ENCODE data around the gene ARG1. TPM values are rescaled to one million over a fixed set of nuclear protein-coding genes. Genes with fewer than 3 reads are reported as not detected.

The ARG1 gene
- total and polyA plus RNA-seq, 2 of the 4 experiments (the other 2 are of a cell fraction), result not detected

- Histone ChIP-seq H2BK15ac (ENCODE audit: low read depth, low read length) (no peak overlapping the region), H3K18ac (ENCODE audit: low read depth, low read length) (no peak overlapping the region), H2BK5ac (ENCODE audit: low read depth, low read length, poor library complexity, severe bottlenecking) (no peak overlapping the region), H2BK20ac (ENCODE audit: low read depth, low read length) (no peak overlapping the region), H3K56ac (ENCODE audit: extremely low read depth, insufficient read depth, low read length) (no peak overlapping the region), H3K23ac (ENCODE audit: low read depth, low read length) (no peak overlapping the region), H2AK5ac (ENCODE audit: low read depth, low read length) (no peak overlapping the region), H3K4me2 (ENCODE audit: low read depth, low read length) (no peak overlapping the region), H3K36me3 (ENCODE audit: control insufficient read depth, insufficient read depth, low read length) (peaks cover 32% of the 10 kb centered on the region), H3K79me1 (ENCODE audit: low read depth in 1 of 2, low read length in 2 of 2) (no peaks in the 10 kb centered on the region; a peak in 2 of 4 replicates), H4K91ac (ENCODE audit: insufficient read depth, low read depth, low read length) (no peak overlapping the region), H3K4me1 (ENCODE audit: control insufficient read depth, insufficient read depth, low read length) (no peaks in the 10 kb centered on the region), H3K9me3 (ENCODE audit: control insufficient read depth, insufficient read depth, low read length) (no peaks in the 10 kb centered on the region), H3K9me1 (ENCODE audit: insufficient read depth, low read length) (no peaks in the 10 kb centered on the region), H3K4ac (ENCODE audit: low read depth, low read length) (no peak overlapping the region), H3K27ac (ENCODE audit: insufficient read depth, low read length) (no peak overlapping the region), H2AK9ac (replicated peaks; ENCODE audit: low read depth, low read length, poor library complexity) (no peak overlapping the region), H3K4me3 (ENCODE audit: insufficient read depth, low read depth, low read length) (no peak overlapping the region), H4K8ac (ENCODE audit: low read depth in 2 of 2, low read length in 2 of 2) (no peak overlapping the region), H4K20me1 (ENCODE audit: insufficient read depth, low read length) (no peaks in the 10 kb centered on the region), H2AFZ (replicated peaks; ENCODE audit: low read length, poor library complexity) (no peak overlapping the region), H3K14ac (replicated peaks; ENCODE audit: low read depth, low read length) (no peak overlapping the region), H2BK120ac (ENCODE audit: low read depth, low read length) (no peak overlapping the region), H3K27me3 (ENCODE audit: control insufficient read depth, insufficient read depth, low read length) (no peaks in the 10 kb centered on the region), H4K5ac (ENCODE audit: low read depth, low read length) (no peak overlapping the region), H3K9ac (ENCODE audit: low read depth, low read length) (no peak overlapping the region)
- no TSS peak for BruUV-seq (replicated peaks)
- intact Hi-C loops (cut with micrococcal nuclease) (no loop called here), dilution Hi-C loops (cut with HindIII; ENCODE audit: low sequenced_read_pairs, unreplicated experiment) (no loop called here), in situ Hi-C loops (cut with MboI; ENCODE audit: low sequenced_read_pairs) (no loop called here)
- no CpG with 5 or more reads among the region's 2 CpGs for WGBS, 2 experiments (ENCODE audit: extremely low coverage in 2 of 2, insufficient read length in 1 of 2)
- POLR2A ChIA-PET (ENCODE audit: unreplicated experiment), result no interaction called here
- CTCF ChIA-PET, result no interaction called here
- no peak for DNase-seq
- no peak for ATAC-seq (ENCODE audit: low read depth)
- TF ChIP-seq RAD21 (IDR thresholded peaks at IDR 0.05; ENCODE audit: low read length) (no peak), SMC3 (IDR thresholded peaks at IDR 0.05; ENCODE audit: low read depth, low read length) (no peak), MXI1 (IDR thresholded peaks at IDR 0.05; ENCODE audit: borderline replicate concordance, low read depth, low read length) (no peak), MAZ (IDR thresholded peaks at IDR 0.05; ENCODE audit: borderline replicate concordance, low read depth, low read length) (no peak), BHLHE40 (IDR thresholded peaks at IDR 0.05; ENCODE audit: low read depth, low read length) (no peak), MAFK (IDR thresholded peaks at IDR 0.05; ENCODE audit: low read depth, low read length) (no peak)
- TF ChIP-seq, protein P1, sequence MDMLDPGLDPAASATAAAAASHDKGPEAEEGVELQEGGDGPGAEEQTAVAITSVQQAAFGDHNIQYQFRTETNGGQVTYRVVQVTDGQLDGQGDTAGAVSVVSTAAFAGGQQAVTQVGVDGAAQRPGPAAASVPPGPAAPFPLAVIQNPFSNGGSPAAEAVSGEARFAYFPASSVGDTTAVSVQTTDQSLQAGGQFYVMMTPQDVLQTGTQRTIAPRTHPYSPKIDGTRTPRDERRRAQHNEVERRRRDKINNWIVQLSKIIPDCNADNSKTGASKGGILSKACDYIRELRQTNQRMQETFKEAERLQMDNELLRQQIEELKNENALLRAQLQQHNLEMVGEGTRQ (IDR thresholded peaks at IDR 0.05; ENCODE audit: low read depth, low read length), result no peak
Measured at GRCh38 chr6:131588643-131589042, 15.6 kb downstream of the ARG1 start.
